ENCODE measurements around the gene PRKCE.
"Not testable (repeated sequence)": the region's sequence is repeated elsewhere in the genome, so short reads cannot be mapped to it uniquely, and the experiment has no call there.

PRKCE gene

GRCh38 chr2:46207591-46207990, 556.1 kb downstream of the PRKCE start:
- no peak for TF ChIP-seq CTCF (IDR thresholded peaks at IDR 0.05; ENCODE audit: control insufficient read depth, insufficient read depth, low read depth, low read length, missing control alignments)

GRCh38 chr2:46208766-46209165, 557.3 kb downstream of the PRKCE start:
- no peak for TF ChIP-seq CTCF (IDR thresholded peaks at IDR 0.05; ENCODE audit: control insufficient read depth, insufficient read depth, low read depth, low read length, missing control alignments)
- DNase-seq (ENCODE audit: low read depth): no peak
- no peak overlapping the region for H3K4me3 ChIP-seq (ENCODE audit: control insufficient read depth, low read depth, low read length)

More at GRCh38 chr2:46207591-46207990, 556.1 kb downstream of the PRKCE start:
- H3K4me3 ChIP-seq (ENCODE audit: control insufficient read depth, low read depth, low read length): no peak overlapping the region
- no peak for DNase-seq (ENCODE audit: low read depth)

- no peak for TF ChIP-seq CTCF (IDR thresholded peaks at IDR 0.05; ENCODE audit: control insufficient read depth, insufficient read depth, low read depth, low read length, missing control alignments)
- H3K4me3 ChIP-seq (ENCODE audit: control insufficient read depth, low read depth, low read length): no peak overlapping the region
- no peak for DNase-seq (ENCODE audit: low read depth)
These were observed 558.6 kb downstream of the PRKCE start for GRCh38 chr2:46210063-46210462.

GRCh38 chr2:46211461-46211860, 560.0 kb downstream of the PRKCE start:
- DNase-seq (ENCODE audit: low read depth): no peak
- H3K4me3 ChIP-seq (ENCODE audit: control insufficient read depth, low read depth, low read length): no peak overlapping the region
- TF ChIP-seq CTCF (IDR thresholded peaks at IDR 0.05; ENCODE audit: control insufficient read depth, insufficient read depth, low read depth, low read length, missing control alignments): no peak

GRCh38 chr2:46213906-46214305, 562.4 kb downstream of the PRKCE start:
- TF ChIP-seq CTCF (IDR thresholded peaks at IDR 0.05; ENCODE audit: control insufficient read depth, insufficient read depth, low read depth, low read length, missing control alignments): no peak
- no peak overlapping the region for H3K4me3 ChIP-seq (ENCODE audit: control insufficient read depth, low read depth, low read length)
- DNase-seq (ENCODE audit: low read depth): no peak

- DNase-seq (ENCODE audit: low read depth): peak; percentile 21
These were observed 564.7 kb downstream of the PRKCE start for GRCh38 chr2:46216213-46216612.

GRCh38 chr2:46223514-46223913, 572.0 kb downstream of the PRKCE start:
- not testable (repeated sequence) for H3K4me3 ChIP-seq (ENCODE audit: control insufficient read depth, low read depth, low read length); DNase-seq (ENCODE audit: low read depth)

More at GRCh38 chr2:46216213-46216612, 564.7 kb downstream of the PRKCE start:
- no peak overlapping the region for H3K4me3 ChIP-seq (ENCODE audit: control insufficient read depth, low read depth, low read length)
- TF ChIP-seq CTCF (IDR thresholded peaks at IDR 0.05; ENCODE audit: control insufficient read depth, insufficient read depth, low read depth, low read length, missing control alignments): no peak
